ENCODE results near the gene PTPRM. TPM values are rescaled to one million over a fixed set of nuclear protein-coding genes. Genes with fewer than 3 reads are reported as not detected.

PTPRM gene
- total and polyA plus RNA-seq, 2 of the 4 experiments (the other 2 are of a cell fraction) = 28.3 to 51.2 TPM

DNA sequence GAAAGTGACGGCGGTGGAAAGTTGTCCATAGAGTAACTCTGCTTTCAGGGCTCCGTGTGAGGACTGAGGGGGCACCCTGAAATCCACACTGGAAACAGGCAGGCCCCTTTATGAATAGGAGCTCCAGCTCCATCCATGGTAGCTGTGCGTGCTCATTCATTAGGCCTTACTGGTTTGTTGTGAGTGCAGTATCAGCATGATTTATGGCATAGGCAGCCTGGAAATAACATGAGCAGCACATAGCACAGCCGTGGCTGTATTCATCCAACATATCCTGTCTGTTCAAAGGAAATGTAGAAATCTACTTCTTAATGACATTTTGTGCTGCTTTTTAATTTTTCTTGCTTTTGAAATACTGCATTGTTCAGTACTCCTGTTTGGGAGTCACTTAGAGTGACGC, 627.3 kb downstream of the PTPRM start:
- H2AK5ac ChIP-seq (ENCODE audit: low read depth, low read length) = no peak overlapping the region
- no peak overlapping the region for H2AK9ac ChIP-seq (replicated peaks; ENCODE audit: low read depth, low read length, poor library complexity)
- no TSS peak for BruUV-seq (replicated peaks)
- no peaks in the 10 kb centered on the region for H3K79me1 ChIP-seq (ENCODE audit: low read depth in 1 of 2, low read length in 2 of 2)
- H3K36me3 ChIP-seq (ENCODE audit: control insufficient read depth, insufficient read depth, low read length) = no peaks in the 10 kb centered on the region; the same call in 1 of the 2 replicates
- no peak overlapping the region for H3K23ac ChIP-seq (ENCODE audit: low read depth, low read length)
- no peak overlapping the region for H2BK15ac ChIP-seq (ENCODE audit: low read depth, low read length)
- no peak overlapping the region for H3K4me3 ChIP-seq (ENCODE audit: insufficient read depth, low read depth, low read length)
- no peak overlapping the region for H2BK120ac ChIP-seq (ENCODE audit: low read depth, low read length)
- intact Hi-C loops (cut with micrococcal nuclease) (no loop called here), in situ Hi-C loops (cut with MboI; ENCODE audit: low sequenced_read_pairs) (no loop called here), dilution Hi-C loops (cut with HindIII; ENCODE audit: low sequenced_read_pairs, unreplicated experiment) (no loop called here)
- H4K20me1 ChIP-seq (ENCODE audit: insufficient read depth, low read length) = no peaks in the 10 kb centered on the region
- H3K4me1 ChIP-seq (ENCODE audit: control insufficient read depth, insufficient read depth, low read length) = no peaks in the 10 kb centered on the region
- no peak overlapping the region for H3K9ac ChIP-seq (ENCODE audit: low read depth, low read length)
- no peak overlapping the region for H3K4ac ChIP-seq (ENCODE audit: low read depth, low read length)
- no peak overlapping the region for H3K18ac ChIP-seq (ENCODE audit: low read depth, low read length)
- peaks cover 4% of the 10 kb centered on the region; the same call in 1 of the 2 replicates for H3K9me1 ChIP-seq (ENCODE audit: insufficient read depth, low read length)
- H3K27me3 ChIP-seq (ENCODE audit: control insufficient read depth, insufficient read depth, low read length) = no peaks in the 10 kb centered on the region
- H3K56ac ChIP-seq (ENCODE audit: extremely low read depth, insufficient read depth, low read length) = no peak overlapping the region
- 100% methylated on average over 1 of the region's 6 CpGs; no CpG with 5 or more reads in 1 of the 2 experiments for WGBS, 2 experiments (ENCODE audit: extremely low coverage in 2 of 2, insufficient read length in 1 of 2)
- DNase-seq (no peak), ATAC-seq (ENCODE audit: low read depth) (no peak)
- no peak overlapping the region for H4K91ac ChIP-seq (ENCODE audit: insufficient read depth, low read depth, low read length)
- no peak overlapping the region for H3K27ac ChIP-seq (ENCODE audit: insufficient read depth, low read length)
- no peak overlapping the region for H2AFZ ChIP-seq (replicated peaks; ENCODE audit: low read length, poor library complexity)
- no peak overlapping the region for H2BK20ac ChIP-seq (ENCODE audit: low read depth, low read length)
- H2BK5ac ChIP-seq (ENCODE audit: low read depth, low read length, poor library complexity, severe bottlenecking) = no peak overlapping the region
- ChIA-PET CTCF (no interaction called here), POLR2A (ENCODE audit: unreplicated experiment) (no interaction called here)
- no peak overlapping the region for H3K4me2 ChIP-seq (ENCODE audit: low read depth, low read length)
- no peak overlapping the region for H3K14ac ChIP-seq (replicated peaks; ENCODE audit: low read depth, low read length)
- no peak overlapping the region for H4K5ac ChIP-seq (ENCODE audit: low read depth, low read length)
- H3K9me3 ChIP-seq (ENCODE audit: control insufficient read depth, insufficient read depth, low read length) = no peaks in the 10 kb centered on the region
- H4K8ac ChIP-seq (ENCODE audit: low read depth in 2 of 2, low read length in 2 of 2) = no peak overlapping the region
- TF ChIP-seq FOS (IDR thresholded peaks at IDR 0.05; ENCODE audit: low read depth, low read length) (no peak), NFE2L2 (IDR thresholded peaks at IDR 0.05; ENCODE audit: low read depth, low read length) (no peak), CHD1 (IDR thresholded peaks at IDR 0.05; ENCODE audit: low read depth, low read length) (no peak), RAD21 (IDR thresholded peaks at IDR 0.05; ENCODE audit: low read length) (no peak), POLR2A (IDR thresholded peaks at IDR 0.05; ENCODE audit: low read depth, low read length) (no peak), CEBPB (IDR thresholded peaks at IDR 0.05; ENCODE audit: low read depth, low read length) (no peak), SMC3 (IDR thresholded peaks at IDR 0.05; ENCODE audit: low read depth, low read length) (no peak), RFX5 (IDR thresholded peaks at IDR 0.05; ENCODE audit: low read depth, low read length) (no peak), MAFK (IDR thresholded peaks at IDR 0.05; ENCODE audit: low read depth, low read length) (no peak), BHLHE40 (IDR thresholded peaks at IDR 0.05; ENCODE audit: low read depth, low read length) (no peak), RCOR1 (IDR thresholded peaks at IDR 0.05; ENCODE audit: insufficient replicate concordance, low read length) (no peak), MAZ (IDR thresholded peaks at IDR 0.05; ENCODE audit: borderline replicate concordance, low read depth, low read length) (no peak)
- TF ChIP-seq, protein P1, sequence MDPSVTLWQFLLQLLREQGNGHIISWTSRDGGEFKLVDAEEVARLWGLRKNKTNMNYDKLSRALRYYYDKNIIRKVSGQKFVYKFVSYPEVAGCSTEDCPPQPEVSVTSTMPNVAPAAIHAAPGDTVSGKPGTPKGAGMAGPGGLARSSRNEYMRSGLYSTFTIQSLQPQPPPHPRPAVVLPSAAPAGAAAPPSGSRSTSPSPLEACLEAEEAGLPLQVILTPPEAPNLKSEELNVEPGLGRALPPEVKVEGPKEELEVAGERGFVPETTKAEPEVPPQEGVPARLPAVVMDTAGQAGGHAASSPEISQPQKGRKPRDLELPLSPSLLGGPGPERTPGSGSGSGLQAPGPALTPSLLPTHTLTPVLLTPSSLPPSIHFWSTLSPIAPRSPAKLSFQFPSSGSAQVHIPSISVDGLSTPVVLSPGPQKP (IDR thresholded peaks at IDR 0.05; ENCODE audit: borderline replicate concordance, low read depth, low read length) = no peak
- TF ChIP-seq, protein P2, sequence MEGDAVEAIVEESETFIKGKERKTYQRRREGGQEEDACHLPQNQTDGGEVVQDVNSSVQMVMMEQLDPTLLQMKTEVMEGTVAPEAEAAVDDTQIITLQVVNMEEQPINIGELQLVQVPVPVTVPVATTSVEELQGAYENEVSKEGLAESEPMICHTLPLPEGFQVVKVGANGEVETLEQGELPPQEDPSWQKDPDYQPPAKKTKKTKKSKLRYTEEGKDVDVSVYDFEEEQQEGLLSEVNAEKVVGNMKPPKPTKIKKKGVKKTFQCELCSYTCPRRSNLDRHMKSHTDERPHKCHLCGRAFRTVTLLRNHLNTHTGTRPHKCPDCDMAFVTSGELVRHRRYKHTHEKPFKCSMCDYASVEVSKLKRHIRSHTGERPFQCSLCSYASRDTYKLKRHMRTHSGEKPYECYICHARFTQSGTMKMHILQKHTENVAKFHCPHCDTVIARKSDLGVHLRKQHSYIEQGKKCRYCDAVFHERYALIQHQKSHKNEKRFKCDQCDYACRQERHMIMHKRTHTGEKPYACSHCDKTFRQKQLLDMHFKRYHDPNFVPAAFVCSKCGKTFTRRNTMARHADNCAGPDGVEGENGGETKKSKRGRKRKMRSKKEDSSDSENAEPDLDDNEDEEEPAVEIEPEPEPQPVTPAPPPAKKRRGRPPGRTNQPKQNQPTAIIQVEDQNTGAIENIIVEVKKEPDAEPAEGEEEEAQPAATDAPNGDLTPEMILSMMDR (conservative IDR thresholded peaks at IDR 0.05; ENCODE audit: low read depth, low read length) = no peak
